Measurements from ENCODE around the gene SASH3.

DNA sequence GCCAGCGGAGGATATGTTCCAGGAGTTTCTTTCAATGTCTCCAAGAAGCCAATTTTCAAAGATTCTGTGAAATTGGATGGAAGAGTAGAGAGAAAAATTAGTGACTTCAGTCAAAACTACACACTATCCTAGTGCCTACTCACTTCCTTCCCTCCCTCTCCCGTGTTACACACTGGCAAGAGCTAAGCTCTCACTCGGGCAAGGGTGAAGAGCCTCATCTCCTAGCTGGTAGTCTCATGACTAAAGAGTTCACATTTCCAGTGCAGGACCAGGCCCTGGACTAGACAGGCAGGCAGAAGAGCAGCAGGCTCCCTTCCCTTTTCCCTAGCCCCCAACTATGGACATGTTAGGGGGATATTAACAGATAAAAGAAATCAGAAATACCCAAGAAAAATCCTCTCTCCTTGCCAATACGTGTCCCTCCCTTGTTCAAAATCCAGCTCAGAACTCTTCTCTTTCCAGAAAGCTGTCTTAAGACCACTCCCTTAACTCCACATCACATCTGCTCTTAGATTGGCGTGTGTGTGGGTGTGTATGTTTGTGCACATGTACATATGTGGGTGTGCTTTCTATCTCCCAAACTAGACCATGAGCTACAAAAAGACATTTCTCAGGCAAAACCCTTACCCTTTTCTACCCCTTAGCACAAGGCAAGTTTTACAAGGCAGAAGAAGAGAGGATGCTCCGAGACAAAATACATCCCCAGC is 34.1 kb downstream of the SASH3 start:
- no peak for TF ChIP-seq POLR2A (IDR thresholded peaks at IDR 0.05; ENCODE audit: low read depth, low read length)
- no peak for TF ChIP-seq POLR2AphosphoS5 (IDR thresholded peaks at IDR 0.05; ENCODE audit: low read depth, low read length)
- no peak for TF ChIP-seq TAF1 (IDR thresholded peaks at IDR 0.05; ENCODE audit: borderline replicate concordance, low read depth, low read length)
